Fibroblast of mammary gland (primary cell): ENCODE measurements around the gene DLK1.

Source experiments
- DNase-seq: peaks from one replicate; pipeline ENCODE4 v3.0.0-alpha.2; 2010; ENCODE audit warnings: low read depth
- H3K4me3 ChIP-seq: 2 replicates; pipeline ENCODE4 v1.5.1; 2011; ENCODE audit warnings: low read depth, mild to moderate bottlenecking, low read length, moderate library complexity; ENCODE audit not compliant: control insufficient read depth
- TF ChIP-seq, protein P1 (sequence below): conservative IDR thresholded peaks from 2 replicates; pipeline ENCODE4 v1.5.1; 2011; ENCODE audit warnings: low read depth, low read length, inconsistent platforms; ENCODE audit not compliant: control insufficient read depth, insufficient read depth

The DLK1 gene

DNA sequence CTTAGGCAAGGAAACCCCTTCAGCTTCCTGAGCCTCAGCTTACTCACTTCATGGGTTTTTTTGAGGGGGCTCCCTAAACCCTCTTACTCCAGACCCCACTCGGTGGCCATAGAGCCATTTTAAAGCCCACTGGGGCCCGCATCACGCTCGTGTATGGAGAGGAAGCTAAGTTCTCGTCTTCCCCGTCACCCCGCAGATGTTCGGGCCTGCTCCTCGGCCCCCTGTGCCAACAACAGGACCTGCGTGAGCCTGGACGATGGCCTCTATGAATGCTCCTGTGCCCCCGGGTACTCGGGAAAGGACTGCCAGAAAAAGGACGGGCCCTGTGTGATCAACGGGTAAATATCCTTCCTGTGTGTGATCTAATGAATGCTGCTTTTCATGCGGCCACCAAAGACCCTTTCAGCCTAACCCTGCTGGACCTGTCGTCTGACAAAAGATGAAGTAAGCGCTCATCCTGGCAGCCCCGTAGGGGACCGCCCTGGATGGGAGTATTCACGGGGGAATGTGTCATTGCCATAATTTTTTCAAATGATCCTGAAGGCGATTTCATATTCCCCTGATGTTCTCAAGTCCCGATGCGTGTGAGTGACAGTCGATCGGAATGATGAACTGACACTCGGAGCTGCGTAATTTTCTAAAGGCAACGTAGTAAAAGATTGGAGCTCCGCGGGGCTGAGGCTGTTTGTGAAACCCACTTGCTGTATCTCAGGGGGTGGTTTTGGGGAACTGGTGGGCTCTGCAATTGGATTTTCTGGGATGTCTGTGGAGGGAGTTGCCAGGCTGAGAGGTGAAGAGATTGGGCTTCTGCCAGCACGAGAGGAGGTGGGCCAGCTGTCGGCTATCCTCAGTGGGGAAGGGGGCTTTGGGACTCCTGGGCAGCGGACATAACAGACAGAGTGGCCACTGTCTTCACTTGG, 5.4 kb downstream of the DLK1 start:
- no peak overlapping the region for H3K4me3 ChIP-seq
- no peak for DNase-seq
- TF ChIP-seq, protein P1, sequence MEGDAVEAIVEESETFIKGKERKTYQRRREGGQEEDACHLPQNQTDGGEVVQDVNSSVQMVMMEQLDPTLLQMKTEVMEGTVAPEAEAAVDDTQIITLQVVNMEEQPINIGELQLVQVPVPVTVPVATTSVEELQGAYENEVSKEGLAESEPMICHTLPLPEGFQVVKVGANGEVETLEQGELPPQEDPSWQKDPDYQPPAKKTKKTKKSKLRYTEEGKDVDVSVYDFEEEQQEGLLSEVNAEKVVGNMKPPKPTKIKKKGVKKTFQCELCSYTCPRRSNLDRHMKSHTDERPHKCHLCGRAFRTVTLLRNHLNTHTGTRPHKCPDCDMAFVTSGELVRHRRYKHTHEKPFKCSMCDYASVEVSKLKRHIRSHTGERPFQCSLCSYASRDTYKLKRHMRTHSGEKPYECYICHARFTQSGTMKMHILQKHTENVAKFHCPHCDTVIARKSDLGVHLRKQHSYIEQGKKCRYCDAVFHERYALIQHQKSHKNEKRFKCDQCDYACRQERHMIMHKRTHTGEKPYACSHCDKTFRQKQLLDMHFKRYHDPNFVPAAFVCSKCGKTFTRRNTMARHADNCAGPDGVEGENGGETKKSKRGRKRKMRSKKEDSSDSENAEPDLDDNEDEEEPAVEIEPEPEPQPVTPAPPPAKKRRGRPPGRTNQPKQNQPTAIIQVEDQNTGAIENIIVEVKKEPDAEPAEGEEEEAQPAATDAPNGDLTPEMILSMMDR: no peak

- no peak for DNase-seq
- TF ChIP-seq, protein P1: no peak
- no peak overlapping the region for H3K4me3 ChIP-seq
Observed at GRCh38 chr14:100732766-100733100, 6.0 kb downstream of the DLK1 start.

DNA sequence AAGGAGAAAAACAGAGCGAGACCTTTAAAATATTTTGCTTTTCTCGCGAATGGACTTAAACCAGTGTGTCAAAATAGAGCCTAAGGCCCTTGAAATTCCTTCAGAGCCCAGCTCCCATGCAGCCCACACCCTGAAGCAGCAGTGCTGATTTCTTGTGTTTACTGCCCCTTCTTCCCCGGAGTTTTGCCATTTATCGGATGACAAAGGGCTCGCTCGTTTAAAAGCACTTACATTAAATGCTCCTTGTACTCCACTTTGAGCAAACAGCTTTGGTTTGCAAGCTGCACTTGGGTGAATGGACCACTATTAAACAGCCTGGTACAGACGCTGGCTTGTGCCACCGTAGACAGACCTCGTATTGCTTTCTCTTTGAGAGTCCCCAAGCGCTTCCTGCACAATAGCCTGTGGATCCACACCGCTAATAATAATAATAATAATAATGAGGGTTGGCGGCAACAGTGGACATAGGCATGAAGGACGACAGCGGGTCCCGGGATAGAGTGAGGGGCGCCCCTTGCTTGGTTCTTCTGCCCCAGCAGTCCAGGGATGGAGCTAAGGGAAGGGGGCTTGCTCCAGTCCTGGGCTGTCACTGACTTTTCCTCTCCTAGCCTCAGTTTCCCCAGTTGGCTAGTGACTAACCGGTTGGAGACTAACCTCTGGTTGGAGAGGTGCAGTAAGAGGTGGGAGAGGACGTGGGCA, 6.6 kb downstream of the DLK1 start:
- TF ChIP-seq, protein P1: no peak
- no peak for DNase-seq
- no peak overlapping the region for H3K4me3 ChIP-seq

DNA sequence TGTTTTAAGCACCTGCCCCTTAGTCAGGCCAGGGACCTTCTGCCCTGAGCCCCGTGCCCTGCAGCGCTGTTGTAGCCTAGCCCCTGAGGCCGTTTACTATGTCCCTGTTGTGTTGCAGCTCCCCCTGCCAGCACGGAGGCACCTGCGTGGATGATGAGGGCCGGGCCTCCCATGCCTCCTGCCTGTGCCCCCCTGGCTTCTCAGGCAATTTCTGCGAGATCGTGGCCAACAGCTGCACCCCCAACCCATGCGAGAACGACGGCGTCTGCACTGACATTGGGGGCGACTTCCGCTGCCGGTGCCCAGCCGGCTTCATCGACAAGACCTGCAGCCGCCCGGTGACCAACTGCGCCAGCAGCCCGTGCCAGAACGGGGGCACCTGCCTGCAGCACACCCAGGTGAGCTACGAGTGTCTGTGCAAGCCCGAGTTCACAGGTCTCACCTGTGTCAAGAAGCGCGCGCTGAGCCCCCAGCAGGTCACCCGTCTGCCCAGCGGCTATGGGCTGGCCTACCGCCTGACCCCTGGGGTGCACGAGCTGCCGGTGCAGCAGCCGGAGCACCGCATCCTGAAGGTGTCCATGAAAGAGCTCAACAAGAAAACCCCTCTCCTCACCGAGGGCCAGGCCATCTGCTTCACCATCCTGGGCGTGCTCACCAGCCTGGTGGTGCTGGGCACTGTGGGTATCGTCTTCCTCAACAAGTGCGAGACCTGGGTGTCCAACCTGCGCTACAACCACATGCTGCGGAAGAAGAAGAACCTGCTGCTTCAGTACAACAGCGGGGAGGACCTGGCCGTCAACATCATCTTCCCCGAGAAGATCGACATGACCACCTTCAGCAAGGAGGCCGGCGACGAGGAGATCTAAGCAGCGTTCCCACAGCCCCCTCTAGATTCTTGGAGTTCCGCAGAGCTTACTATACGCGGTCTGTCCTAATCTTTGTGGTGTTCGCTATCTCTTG, 7.6 kb downstream of the DLK1 start:
- H3K4me3 ChIP-seq: no peak overlapping the region
- TF ChIP-seq, protein P1: no peak
- no peak for DNase-seq

DNA sequence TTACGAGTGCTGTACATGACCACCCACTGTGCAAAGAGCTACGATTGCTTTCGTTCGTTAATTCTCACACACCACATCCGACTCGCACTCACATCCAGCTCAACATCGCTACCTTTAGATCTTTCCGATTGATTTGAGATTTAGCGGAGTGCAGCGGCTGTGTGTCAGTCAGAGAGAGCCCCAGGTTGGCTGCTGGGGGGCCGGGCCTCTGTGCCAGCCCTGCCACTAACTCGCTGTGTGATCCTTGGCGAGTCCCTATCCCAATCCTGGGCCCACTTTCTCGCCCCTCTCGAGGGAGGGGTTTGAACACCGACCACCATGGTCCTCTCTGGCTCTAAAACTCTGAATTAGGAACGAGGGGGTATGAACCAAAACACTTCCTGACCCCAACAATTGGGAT, 8.6 kb downstream of the DLK1 start:
- TF ChIP-seq, protein P1: no peak
- no peak for DNase-seq
- no peak overlapping the region for H3K4me3 ChIP-seq

- H3K4me3 ChIP-seq: no peak overlapping the region
- TF ChIP-seq, protein P1: no peak
- no peak for DNase-seq
Observed at GRCh38 chr14:100736269-100737180, 9.8 kb downstream of the DLK1 start.
